SK-N-SH (cell line): Measurements from ENCODE around the gene ARHGEF1. TPM values are rescaled to one million over a fixed set of nuclear protein-coding genes. Genes with fewer than 3 reads are reported as not detected.

Experiments used
- CTCF ChIA-PET: fragments of 300-600, 350-600 bp; formaldehyde crosslinking; extraction: SDS; loops from one replicate; lab custom pipeline; 2021; lab: Yijun Ruan, JAX
- POLR2A ChIA-PET: fragments of 350-600 bp; sonication (Branson Sonifier 250); formaldehyde crosslinking; extraction: SDS; loops from one replicate; lab custom pipeline; 2020; ENCODE audit warnings: antibody characterized with exemption, inconsistent platforms; lab: Yijun Ruan, JAX
- DNase-seq: peaks from one replicate; pipeline ENCODE4 v3.0.0; 2012
- H2AFZ ChIP-seq: fragments of 200-600 bp; sonication (generic); 2 replicates; pipeline ENCODE4 v1.8.1; 2016; ENCODE audit warnings: antibody characterized with exemption, mild to moderate bottlenecking, low read depth
- H3F3A ChIP-seq: fragments of 200-600 bp; sonication (generic); replicated peaks from 2 replicates; pipeline ENCODE3; 2016; ENCODE audit warnings: antibody characterized with exemption, mild to moderate bottlenecking; ENCODE audit not compliant: insufficient read depth
- H3K27ac ChIP-seq, 2 experiments: fragments of 200-500 bp in 1 of 2; fragments of 200-600 bp in 1 of 2; sonication (Bioruptor generic) in 1 of 2; sonication (generic), shearing (Covaris generic) in 1 of 2; 2 replicates each; pipeline versions ENCODE4 v1.5.1 to v1.6.1; 2014 to 2016; ENCODE audit warnings: low read depth in 2 of 2, inconsistent platforms in 1 of 2, low read length in 1 of 2, mild to moderate bottlenecking in 1 of 2, mixed read lengths in 1 of 2
- H3K27me3 ChIP-seq: fragments of 200-600 bp; sonication (generic), shearing (Covaris generic); 2 replicates; pipeline ENCODE4 v1.6.1; 2016; ENCODE audit warnings: mixed run types; ENCODE audit not compliant: insufficient read depth
- H3K36me3 ChIP-seq, 2 experiments: fragments of 200-500 bp in 1 of 2; fragments of 200-600 bp in 1 of 2; sonication (Bioruptor generic) in 1 of 2; sonication (generic) in 1 of 2; replicated peaks in 1 of 2; 2 replicates each; pipeline versions ENCODE3 to v1.5.1; 2014 to 2016; ENCODE audit warnings: low read length in 1 of 2, mild to moderate bottlenecking in 1 of 2; ENCODE audit not compliant: insufficient read depth in 2 of 2, control insufficient read depth in 1 of 2
- H3K4me1 ChIP-seq, 2 experiments: fragments of 200-500 bp in 1 of 2; fragments of 200-600 bp in 1 of 2; sonication (Bioruptor generic) in 1 of 2; sonication (generic), shearing (Covaris generic) in 1 of 2; 2 replicates each; pipeline versions ENCODE4 v1.5.1 to v1.6.1; 2014 to 2016; ENCODE audit warnings: low read depth in 1 of 2, low read length in 1 of 2, mixed run types in 1 of 2; ENCODE audit not compliant: insufficient read depth in 2 of 2, control insufficient read depth in 1 of 2
- H3K4me2 ChIP-seq: fragments of 200-600 bp; sonication (generic), shearing (Covaris generic); 2 replicates; pipeline ENCODE4 v1.6.1; 2017; ENCODE audit warnings: mixed run types
- H3K4me3 ChIP-seq, 2 experiments: fragments of 200-500 bp in 1 of 2; fragments of 200-600 bp in 1 of 2; sonication (Bioruptor generic) in 1 of 2; sonication (generic), shearing (Covaris generic) in 1 of 2; 2 replicates each; pipeline versions ENCODE4 v1.5.1 to v1.8.1; 2014 to 2016; ENCODE audit warnings: low read depth in 2 of 2, inconsistent platforms in 1 of 2, low read length in 1 of 2, mild to moderate bottlenecking in 1 of 2, mixed read lengths in 1 of 2, moderate library complexity in 1 of 2
- H3K79me2 ChIP-seq: fragments of 200-600 bp; sonication (generic); 2 replicates; pipeline ENCODE4 v1.8.1; 2017; ENCODE audit warnings: mild to moderate bottlenecking; ENCODE audit not compliant: insufficient read depth
- H3K9ac ChIP-seq: fragments of 200-600 bp; sonication (generic); 2 replicates; pipeline ENCODE4 v1.6.1; 2017; ENCODE audit warnings: mixed run types
- H3K9me2 ChIP-seq: fragments of 200-600 bp; sonication (generic); 2 replicates; pipeline ENCODE4 v1.6.1; 2017; ENCODE audit warnings: mixed run types
- H3K9me3 ChIP-seq: fragments of 200-600 bp; sonication (generic); 2 replicates; pipeline ENCODE4 v1.6.1; 2017; ENCODE audit warnings: mixed run types, mild to moderate bottlenecking, moderate library complexity
- H4K20me1 ChIP-seq: fragments of 200-600 bp; sonication (generic); 2 replicates; pipeline ENCODE4 v1.6.1; 2017; ENCODE audit warnings: mild to moderate bottlenecking, mixed run types; ENCODE audit not compliant: insufficient read depth
- ELF1 ChIP-seq: IDR thresholded peaks from 2 replicates; pipeline ENCODE4 v1.4.0; 2012
- EP300 ChIP-seq, 2 experiments: IDR thresholded peaks; 2 replicates each; pipeline versions ENCODE4 v1.4.0 to v1.6.1; 2012; ENCODE audit warnings: borderline replicate concordance in 1 of 2, low read depth in 1 of 2, low read length in 1 of 2
- FOXM1 ChIP-seq: IDR thresholded peaks from 2 replicates; pipeline ENCODE4 v1.4.0; 2012; ENCODE audit warnings: low read depth, mild to moderate bottlenecking
- GABPA ChIP-seq: IDR thresholded peaks from 2 replicates; pipeline ENCODE4 v1.4.0; 2012; ENCODE audit warnings: low read depth, mild to moderate bottlenecking
- IRF3 ChIP-seq: fragments of 150-350 bp; IDR thresholded peaks from 2 replicates; pipeline ENCODE4 v1.6.1; 2016; ENCODE audit warnings: mild to moderate bottlenecking, low read depth, low read length
- MEF2A ChIP-seq: IDR thresholded peaks from 2 replicates; pipeline ENCODE4 v1.4.0; 2012; ENCODE audit warnings: low read depth, borderline replicate concordance
- NFIC ChIP-seq: IDR thresholded peaks from 2 replicates; pipeline ENCODE4 v1.4.0; 2012; ENCODE audit warnings: borderline replicate concordance
- NRF1 ChIP-seq: IDR thresholded peaks from 2 replicates; pipeline ENCODE4 v1.6.1; 2012; ENCODE audit warnings: low read depth, mild to moderate bottlenecking, low read length
- POLR2AphosphoS5 ChIP-seq: IDR thresholded peaks from 2 replicates; pipeline ENCODE4 v1.6.1; 2012; ENCODE audit warnings: low read depth, low read length
- RCOR1 ChIP-seq: fragments of 150-350 bp; IDR thresholded peaks from 2 replicates; pipeline ENCODE4 v1.6.1; 2017; ENCODE audit warnings: antibody characterized with exemption, low read length
- RFX5 ChIP-seq: IDR thresholded peaks from 2 replicates; pipeline ENCODE4 v1.6.1; 2012; ENCODE audit warnings: mild to moderate bottlenecking, improper control_type of control experiment, low read length
- RXRA ChIP-seq: IDR thresholded peaks from 2 replicates; pipeline ENCODE4 v1.4.0; 2012; ENCODE audit warnings: low read depth, mild to moderate bottlenecking, borderline replicate concordance
- SIN3A ChIP-seq: IDR thresholded peaks from 2 replicates; pipeline ENCODE4 v1.6.1; 2012; ENCODE audit warnings: low read depth, mild to moderate bottlenecking, low read length, moderate library complexity, borderline replicate concordance
- USF2 ChIP-seq: fragments of 150-350 bp; IDR thresholded peaks from 2 replicates; pipeline ENCODE4 v1.6.1; 2017; ENCODE audit warnings: antibody characterized with exemption, low read length, low read depth, borderline replicate concordance
- WGBS: methylation state at CpG from one replicate; pipeline ENCODE4 v1.1.6; 2017; ENCODE audit warnings: low lambda C conversion rate; 5-methylcytosine and 5-hydroxymethylcytosine counted together
- polyA plus RNA-seq, 3 experiments: library from polyadenylated mRNA; depleted of rRNA; stranded (reverse); fragments of >200 nt; gene quantifications; 2 replicates each; pipeline ENCODE4 v1.2.3, GENCODE V29; 2012
- TF ChIP-seq, protein P1 (sequence below): IDR thresholded peaks from 2 replicates; pipeline ENCODE4 v1.4.0; 2012; ENCODE audit warnings: low read depth

ARHGEF1 gene
- polyA plus RNA-seq, 1 of the 3 experiments (the other 2 are of a cell fraction): 102 TPM

DNA sequence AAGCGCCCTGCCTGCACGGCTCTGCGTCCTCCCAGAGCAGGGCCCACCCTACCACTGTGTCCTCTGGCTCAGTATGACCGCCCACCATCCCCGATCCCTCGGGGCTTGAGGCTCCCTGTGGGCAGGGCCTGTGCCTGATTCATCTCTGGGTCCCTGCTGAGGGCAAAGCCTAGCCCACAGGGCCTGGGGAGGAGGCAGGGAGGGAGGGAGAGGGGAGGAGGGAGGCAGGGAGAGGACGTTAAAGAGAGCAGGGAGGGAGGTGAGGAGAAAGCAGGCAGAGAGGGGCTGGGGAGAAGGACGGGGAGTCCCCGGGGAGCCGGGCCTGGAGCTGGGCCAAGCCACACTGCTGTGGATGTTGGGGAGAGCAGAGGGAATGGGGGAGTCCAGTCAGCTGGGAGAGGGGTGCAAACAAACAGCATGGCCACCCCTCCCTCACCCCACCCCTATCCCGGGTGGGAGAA lies 49.3 kb downstream of the ARHGEF1 start (continued):
- no peak for TF ChIP-seq USF2
- TF ChIP-seq FOXM1: no peak

DNA sequence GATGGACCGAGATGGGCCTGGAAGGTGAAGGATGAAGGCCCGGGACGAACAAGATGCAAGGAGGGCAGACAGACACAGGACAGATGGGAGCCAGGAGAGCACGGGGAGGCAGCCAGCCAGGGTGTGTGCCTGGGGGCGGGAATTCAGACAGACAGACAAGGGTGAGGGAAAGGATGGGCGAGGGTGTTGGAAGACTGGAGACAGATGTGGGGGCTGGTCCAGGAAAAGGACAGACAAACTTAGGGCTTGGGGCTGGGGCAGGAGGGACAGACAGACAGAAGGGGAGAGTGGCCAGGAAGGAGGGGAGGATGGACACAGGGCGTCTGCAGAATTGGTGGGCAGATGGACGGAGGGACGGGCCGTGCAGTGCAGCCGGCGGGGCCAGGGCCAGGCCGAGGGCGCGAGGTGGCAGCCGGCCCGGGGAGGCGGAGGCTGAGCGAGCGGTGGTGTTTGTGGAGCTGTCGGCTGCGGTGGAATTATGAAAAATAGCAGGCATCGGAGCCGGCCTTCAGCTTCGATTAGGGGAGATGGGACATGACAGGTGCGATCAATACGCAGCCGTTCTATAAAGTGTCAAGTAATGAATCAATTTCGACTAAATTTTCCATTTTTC lies 49.8 kb downstream of the ARHGEF1 start:
- no peak overlapping the region for H3K4me3 ChIP-seq
- H3K9me3 ChIP-seq: no peaks in the 10 kb centered on the region
- no peaks in the 10 kb centered on the region for H3F3A ChIP-seq
- DNase-seq: peak; percentile 68
- no peaks in the 10 kb centered on the region for H3K36me3 ChIP-seq
- H3K4me2 ChIP-seq: no peak overlapping the region
- POLR2A ChIA-PET: no interaction called here
- H2AFZ ChIP-seq: no peak overlapping the region
- H3K27ac ChIP-seq: no peak overlapping the region
- H3K79me2 ChIP-seq: no peaks in the 10 kb centered on the region
- 0 out of 2 replicates have a peak, but pooled peaks cover 3% of the 10 kb centered on the region for H4K20me1 ChIP-seq
- CTCF ChIA-PET: interaction anchor here (2.2 to 3.0 kb wide), 2 partner anchors 19 to 59 kb away, joined by 11 to 17 read pairs; no protein-coding TSS in a partner anchor
- 44% methylated on average over 29 of the region's 29 CpGs for WGBS
- no peak overlapping the region for H3K9ac ChIP-seq
- peaks cover 0 to 14% of the 10 kb centered on the region in 2 experiments; a peak in 2 of 4 replicates for H3K4me1 ChIP-seq
- H3K27me3 ChIP-seq: peaks cover 24% of the 10 kb centered on the region
- no peak for TF ChIP-seq RFX5
- TF ChIP-seq NRF1: no peak
- TF ChIP-seq SIN3A: no peak
- no peak for TF ChIP-seq NFIC
- TF ChIP-seq ELF1: no peak
- TF ChIP-seq RXRA: no peak
- no peak for TF ChIP-seq IRF3
- TF ChIP-seq POLR2AphosphoS5: no peak
- no peak for TF ChIP-seq USF2
- TF ChIP-seq RCOR1: no peak
- no peak for TF ChIP-seq MEF2A
- no peak for TF ChIP-seq GABPA
- no peak for TF ChIP-seq EP300 (IDR thresholded peaks at IDR 0.05; ENCODE audit: borderline replicate concordance in 1 of 2, low read depth in 1 of 2, low read length in 1 of 2)
- TF ChIP-seq, protein P1, sequence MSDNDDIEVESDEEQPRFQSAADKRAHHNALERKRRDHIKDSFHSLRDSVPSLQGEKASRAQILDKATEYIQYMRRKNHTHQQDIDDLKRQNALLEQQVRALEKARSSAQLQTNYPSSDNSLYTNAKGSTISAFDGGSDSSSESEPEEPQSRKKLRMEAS: no peak
- no peaks in the 10 kb centered on the region for H3K9me2 ChIP-seq
